ENCODE measurements around the gene NEIL3.

GRCh38 chr4:177271915-177272766, 37.5 kb upstream of the NEIL3 start:
- TF ChIP-seq CTCF (IDR thresholded peaks at IDR 0.05) (no peak), EP300 (IDR thresholded peaks at IDR 0.05; ENCODE audit: low read depth) (no peak), POLR2AphosphoS5 (IDR thresholded peaks at IDR 0.05) (no peak)

Measured in transverse colon (tissue), 4 donors.